ACC112 (cell line): ENCODE measurements around the gene AP3S1.
"Not testable (repeated sequence)": the region's sequence is repeated elsewhere in the genome, so short reads cannot be mapped to it uniquely, and the experiment has no call there.

Source experiments
- H2AFZ ChIP-seq: fragments of 200-600 bp; sonication (generic); one replicate; pipeline ENCODE4 v1.6.0; 2017; ENCODE audit warnings: antibody characterized with exemption, low read length; ENCODE audit not compliant: unreplicated experiment
- H3K27ac ChIP-seq: fragments of 200-600 bp; sonication (generic); 2 replicates; pipeline ENCODE4 v1.5.1; 2014; ENCODE audit warnings: low read depth, mild to moderate bottlenecking, antibody characterized with exemption, low read length, moderate library complexity
- H3K27me3 ChIP-seq: fragments of 200-600 bp; sonication (generic); 2 replicates; pipeline ENCODE4 v1.6.1; 2014; ENCODE audit warnings: mild to moderate bottlenecking, antibody characterized with exemption, low read length, moderate library complexity, mixed read lengths; ENCODE audit not compliant: insufficient read depth
- H3K36me3 ChIP-seq: fragments of 200-600 bp; sonication (generic); 2 replicates; pipeline ENCODE4 v1.6.1; 2016; ENCODE audit warnings: mild to moderate bottlenecking, antibody characterized with exemption, low read length, moderate library complexity, mixed read lengths; ENCODE audit not compliant: insufficient read depth
- H3K4me1 ChIP-seq: fragments of 200-600 bp; sonication (generic); one replicate; pipeline ENCODE4 v1.6.1; 2016; ENCODE audit warnings: low read length, mixed read lengths; ENCODE audit not compliant: insufficient read depth, unreplicated experiment, control insufficient read depth
- H3K4me3 ChIP-seq: fragments of 200-600 bp; sonication (generic); 2 replicates; pipeline ENCODE4 v1.5.1; 2014; ENCODE audit warnings: mild to moderate bottlenecking, low read depth, low read length
- H3K79me2 ChIP-seq: fragments of 200-600 bp; sonication (generic); one replicate; pipeline ENCODE4 v1.6.0; 2016; ENCODE audit warnings: low read length; ENCODE audit not compliant: control insufficient read depth, unreplicated experiment, insufficient read depth

The AP3S1 gene

DNA sequence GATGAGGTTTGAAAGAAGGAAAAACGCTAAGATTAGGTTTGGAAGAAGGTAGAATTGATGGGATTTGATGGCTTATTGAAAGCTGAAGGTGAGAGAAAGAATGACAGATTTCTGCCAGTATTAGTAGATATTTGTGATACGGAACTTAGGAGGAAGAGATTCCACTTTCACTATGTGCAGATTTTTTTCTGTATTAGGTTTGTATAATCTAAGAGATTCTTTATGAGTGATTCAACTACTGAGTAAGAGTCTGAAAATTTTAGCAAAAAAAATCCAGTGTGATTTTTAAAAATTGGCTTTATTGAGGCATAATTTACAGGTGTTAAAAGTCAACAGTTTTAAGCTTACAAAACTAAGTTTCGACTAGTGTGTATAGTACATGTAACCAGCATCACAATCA is 54.1 kb downstream of the AP3S1 start:
- peaks cover 5% of the 10 kb centered on the region for H3K79me2 ChIP-seq
- H3K27ac ChIP-seq = peak overlapping the region; percentile 57
- peak overlapping the region; percentile 74 for H3K4me3 ChIP-seq
- H3K4me1 ChIP-seq = peaks cover 25% of the 10 kb centered on the region
- no peaks in the 10 kb centered on the region for H3K27me3 ChIP-seq
- peak overlapping the region; percentile 64 for H2AFZ ChIP-seq
- H3K36me3 ChIP-seq = peaks cover 8% of the 10 kb centered on the region; the same call in 1 of the 2 replicates

- Histone ChIP-seq H3K79me2 (peaks cover 5% of the 10 kb centered on the region), H3K27me3 (no peaks in the 10 kb centered on the region), H3K27ac (no peak overlapping the region), H3K36me3 (peaks cover 8% of the 10 kb centered on the region; the same call in 1 of the 2 replicates), H3K4me3 (no peak overlapping the region), H2AFZ (no peak overlapping the region), H3K4me1 (peaks cover 25% of the 10 kb centered on the region)
Observed at GRCh38 chr5:115898656-115899055, 56.9 kb downstream of the AP3S1 start.

DNA sequence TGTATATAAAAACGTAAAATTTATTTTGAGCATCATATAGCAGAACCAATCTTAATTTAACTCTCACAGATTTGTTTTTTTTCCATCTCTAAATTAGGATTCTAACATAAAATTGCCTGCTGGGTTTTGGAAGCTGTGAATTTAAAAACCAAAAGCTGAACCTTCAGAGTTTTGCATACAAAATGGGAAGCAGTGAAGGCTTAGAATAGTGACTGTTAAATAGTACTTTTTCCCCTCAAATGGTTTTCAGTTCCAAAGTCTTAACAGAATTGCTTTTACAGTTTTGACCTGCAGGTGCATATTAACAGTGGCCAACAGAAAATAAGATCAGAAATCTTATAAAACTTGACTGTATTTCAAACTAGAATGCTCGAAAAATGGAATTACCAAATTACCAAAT is 65.4 kb downstream of the AP3S1 start:
- Histone ChIP-seq H3K4me1 (no peaks in the 10 kb centered on the region), H3K27ac (no peak overlapping the region), H3K36me3 (no peaks in the 10 kb centered on the region), H3K79me2 (no peaks in the 10 kb centered on the region), H3K27me3 (no peaks in the 10 kb centered on the region), H2AFZ (no peak overlapping the region), H3K4me3 (no peak overlapping the region)

DNA sequence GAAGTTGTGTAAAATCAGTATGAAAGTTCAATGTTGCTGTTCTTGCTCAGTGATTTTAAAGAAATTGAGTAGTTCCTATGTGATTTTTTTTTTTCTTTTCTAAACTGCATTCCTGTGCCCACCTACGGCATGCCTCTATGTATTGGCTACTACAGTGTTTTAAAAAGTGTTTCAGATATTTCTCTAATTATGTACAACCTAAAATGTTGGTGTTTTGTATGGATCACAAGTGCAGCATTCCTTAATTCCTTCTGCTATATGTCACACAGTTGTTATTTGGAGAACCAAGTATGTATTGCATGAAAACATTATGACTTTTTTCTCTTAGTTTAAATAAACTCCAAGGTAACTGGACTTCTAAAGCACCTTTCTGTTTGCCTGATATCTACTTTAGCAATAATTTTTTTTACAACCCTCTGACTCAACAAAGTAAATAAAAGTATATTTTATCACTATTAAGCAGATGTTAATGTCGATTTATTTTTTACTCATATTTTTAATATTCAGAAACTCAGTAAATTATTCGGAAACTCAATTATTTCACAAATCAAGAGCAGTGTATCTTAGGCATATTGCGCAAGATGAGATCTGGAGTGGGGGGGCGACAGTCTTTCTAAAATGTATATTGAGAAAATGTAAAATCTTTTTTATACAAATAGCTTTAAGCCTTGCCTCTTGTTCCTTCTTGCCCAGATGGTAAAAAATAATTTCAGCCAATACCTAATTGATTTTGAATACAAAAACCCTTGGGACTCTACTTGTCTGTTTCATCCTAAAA is 72.1 kb downstream of the AP3S1 start:
- not testable (repeated sequence) for H3K79me2 ChIP-seq, H3K36me3 ChIP-seq, H3K27ac ChIP-seq, H3K4me3 ChIP-seq, H3K27me3 ChIP-seq, H2AFZ ChIP-seq, H3K4me1 ChIP-seq

DNA sequence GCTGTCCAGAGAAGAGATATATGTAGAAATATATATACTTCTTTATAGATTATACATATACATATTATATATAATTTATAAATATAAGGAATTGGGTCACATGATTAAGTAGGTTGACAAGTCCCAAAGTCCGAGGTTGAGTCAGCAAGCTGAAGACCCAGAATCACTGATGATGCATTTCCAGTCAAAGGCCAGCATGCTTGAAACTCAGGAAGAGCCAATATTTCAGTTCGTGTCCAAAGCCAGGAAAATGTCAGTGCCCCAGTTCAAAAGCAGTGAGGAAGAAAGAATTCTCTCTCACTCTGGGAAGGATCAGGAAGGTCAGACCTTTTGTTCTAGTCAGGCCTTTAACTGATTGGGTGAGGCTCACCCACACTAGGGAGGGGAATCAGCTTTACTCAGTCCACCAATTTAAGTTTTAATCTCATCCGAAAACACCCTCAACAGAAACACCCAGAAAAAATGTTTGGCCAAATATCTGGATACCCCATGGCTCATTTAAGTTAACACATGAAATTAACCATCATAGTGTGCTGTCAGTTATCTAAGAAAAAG is 78.5 kb downstream of the AP3S1 start:
- Histone ChIP-seq H3K27ac (no peak overlapping the region), H3K27me3 (no peaks in the 10 kb centered on the region), H3K79me2 (no peaks in the 10 kb centered on the region), H3K36me3 (no peaks in the 10 kb centered on the region), H2AFZ (no peak overlapping the region), H3K4me1 (no peaks in the 10 kb centered on the region), H3K4me3 (no peak overlapping the region)

- H2AFZ ChIP-seq, H3K4me3 ChIP-seq, H3K79me2 ChIP-seq: not testable (repeated sequence)
Observed at GRCh38 chr5:115928578-115929407, 87.1 kb downstream of the AP3S1 start.

DNA sequence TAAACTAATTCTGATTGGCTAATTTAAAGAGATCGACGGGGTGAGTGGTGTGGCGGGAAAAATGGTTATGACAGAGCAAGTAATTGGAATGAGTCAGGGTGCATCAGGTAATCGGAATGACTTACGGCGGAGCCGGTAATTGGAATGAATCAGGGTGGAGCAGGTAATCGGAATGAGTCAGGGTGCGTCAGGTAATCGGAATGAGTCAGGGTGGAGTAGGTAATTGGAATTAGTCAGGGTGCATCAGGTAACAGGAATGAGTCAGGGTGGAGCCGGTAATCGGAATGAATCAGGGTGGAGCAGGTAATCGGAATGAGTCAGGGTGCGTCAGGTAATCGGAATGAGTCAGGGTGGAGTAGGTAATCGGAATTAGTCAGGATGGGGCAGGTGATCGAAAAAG is 88.4 kb downstream of the AP3S1 start:
- H3K36me3 ChIP-seq, H3K27me3 ChIP-seq, H3K79me2 ChIP-seq, H3K4me3 ChIP-seq, H2AFZ ChIP-seq, H3K27ac ChIP-seq, H3K4me1 ChIP-seq: not testable (repeated sequence)

More at GRCh38 chr5:115928578-115929407, 87.1 kb downstream of the AP3S1 start:
- H3K27me3 ChIP-seq, H3K36me3 ChIP-seq, H3K4me1 ChIP-seq, H3K27ac ChIP-seq: not testable (repeated sequence)

DNA sequence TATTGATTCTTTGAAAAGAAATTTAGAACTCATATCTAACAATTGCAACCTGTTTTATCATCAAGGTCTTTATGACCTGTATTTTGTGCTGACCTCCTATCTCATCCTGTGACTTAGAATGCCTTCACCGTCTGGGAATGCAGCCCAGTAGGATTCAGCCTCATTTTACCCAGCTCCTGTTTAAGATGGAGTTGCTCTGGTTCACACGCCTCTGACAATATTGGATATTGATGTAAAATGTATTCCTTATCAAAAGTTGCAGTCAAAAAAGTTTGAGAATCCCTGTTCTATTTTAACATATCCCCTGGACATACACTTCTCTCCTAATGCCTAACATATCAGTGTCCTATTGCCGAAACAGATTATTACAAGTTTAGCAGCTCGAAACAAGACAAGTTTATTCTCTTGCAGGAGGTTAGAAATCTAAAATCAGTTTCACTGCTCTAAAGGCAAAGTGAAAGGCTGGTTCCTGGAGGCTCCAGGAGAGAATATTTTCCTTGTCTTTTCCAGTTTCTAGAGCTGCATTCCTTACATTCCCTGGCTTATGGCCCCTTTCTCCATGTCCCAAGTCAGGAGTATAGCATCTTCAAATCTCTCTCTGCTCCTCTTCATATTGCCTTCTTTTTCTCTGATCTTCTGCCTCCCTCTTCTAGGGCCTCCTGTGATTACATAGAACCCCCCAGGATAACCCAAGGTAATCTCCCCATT is 89.0 kb downstream of the AP3S1 start:
- no peak overlapping the region for H2AFZ ChIP-seq
- H3K4me3 ChIP-seq = no peak overlapping the region
- H3K27me3 ChIP-seq = no peaks in the 10 kb centered on the region
- H3K4me1 ChIP-seq = no peaks in the 10 kb centered on the region
- H3K79me2 ChIP-seq = no peaks in the 10 kb centered on the region
- no peaks in the 10 kb centered on the region for H3K36me3 ChIP-seq
- H3K27ac ChIP-seq = no peak overlapping the region

- H3K4me3 ChIP-seq = no peak overlapping the region
- H3K4me1 ChIP-seq = no peaks in the 10 kb centered on the region
- H3K27ac ChIP-seq = no peak overlapping the region
- H3K36me3 ChIP-seq = no peaks in the 10 kb centered on the region
- no peaks in the 10 kb centered on the region for H3K27me3 ChIP-seq
- no peak overlapping the region for H2AFZ ChIP-seq
- H3K79me2 ChIP-seq = no peaks in the 10 kb centered on the region
Observed at GRCh38 chr5:115932991-115933390, 91.3 kb downstream of the AP3S1 start.

GRCh38 chr5:115934388-115934974 is 92.7 kb downstream of the AP3S1 start:
- H3K4me3 ChIP-seq = no peak overlapping the region
- no peak overlapping the region for H2AFZ ChIP-seq
- peaks cover 6% of the 10 kb centered on the region for H3K4me1 ChIP-seq
- no peaks in the 10 kb centered on the region for H3K79me2 ChIP-seq
- H3K36me3 ChIP-seq = no peaks in the 10 kb centered on the region
- H3K27ac ChIP-seq = no peak overlapping the region
- no peaks in the 10 kb centered on the region for H3K27me3 ChIP-seq
